A549 (cell line): ENCODE data around the gene DGCR2. TPM values are rescaled to one million over a fixed set of nuclear protein-coding genes. Genes with fewer than 3 reads are reported as not detected.

Source experiments
- ATAC-seq, 2 experiments: fragments of 200-7000 bp in 1 of 2; fragments of >200 bp in 1 of 2; cut with Nextera tagmentation in 1 of 2; cut with Tn5 transposase in 1 of 2; 3 replicates each; pipeline versions ENCODE4 v1.8.0 to v1.9.1; 2018 to 2020; ENCODE audit warnings: mild to moderate bottlenecking in 1 of 2, moderate library complexity in 1 of 2
- CTCF ChIA-PET: fragments of 300-600 bp; sonication (Branson Sonifier 250); formaldehyde crosslinking; extraction: SDS; loops from one replicate; lab custom pipeline; 2021; ENCODE audit warnings: antibody characterized with exemption, inconsistent platforms; lab: Yijun Ruan, JAX
- POLR2A ChIA-PET: fragments of 350-600 bp; formaldehyde crosslinking; extraction: SDS; loops from one replicate; lab custom pipeline; 2021; ENCODE audit warnings: antibody characterized with exemption, inconsistent platforms; lab: Yijun Ruan, JAX
- DNase-seq, 2 experiments: peaks; one replicate each; pipeline versions ENCODE4 v3.0.0 to v3.0.0-alpha.2; 2011 to 2016; ENCODE audit warnings: low read depth in 1 of 2, low spot score in 1 of 2
- FAIRE-seq: peaks from 2 replicates; lab custom pipeline; 2011; peaks lifted over from hg19 to GRCh38; lab: Jason Lieb, UNC
- H3K27ac ChIP-seq, 2 experiments: fragments of >200 bp; sonication (Bioruptor Twin); formaldehyde crosslinking; 3 replicates each; pipeline ENCODE4 v1.5.1; 2016 to 2017
- H3K4me1 ChIP-seq: fragments of >200 bp; sonication (Bioruptor Twin); formaldehyde crosslinking; 3 replicates; pipeline ENCODE4 v1.6.1; 2016
- H3K4me2 ChIP-seq: fragments of >200 bp; sonication (Bioruptor Twin); formaldehyde crosslinking; 3 replicates; pipeline ENCODE4 v1.6.1; 2016
- H3K4me3 ChIP-seq: fragments of >200 bp; sonication (Bioruptor Twin); formaldehyde crosslinking; 3 replicates; pipeline ENCODE4 v1.5.1; 2016
- H3K9me3 ChIP-seq: fragments of >200 bp; sonication (Bioruptor Twin); formaldehyde crosslinking; 3 replicates; pipeline ENCODE4 v1.6.1; 2016
- BHLHE40 ChIP-seq: IDR thresholded peaks from 2 replicates; pipeline ENCODE4 v1.6.1; 2012; ENCODE audit warnings: low read depth, low read length, inconsistent platforms
- CBX8 ChIP-seq: fragments of 200-600 bp; sonication (generic); IDR thresholded peaks from 2 replicates; pipeline ENCODE4 v1.6.1; 2016
- CEBPB ChIP-seq, 2 experiments: fragments of >200 bp in 1 of 2; sonication (Bioruptor Twin) in 1 of 2; formaldehyde crosslinking in 1 of 2; IDR thresholded peaks; 2 replicates each; pipeline ENCODE4 v1.6.1; 2012 to 2016
- CHD2 ChIP-seq: fragments of 150-350 bp; IDR thresholded peaks from 2 replicates; pipeline ENCODE4 v1.6.1; 2014; ENCODE audit warnings: low read length; ENCODE audit not compliant: partially characterized antibody
- CTCF ChIP-seq: fragments of >200 bp; sonication (Bioruptor Twin); formaldehyde crosslinking; IDR thresholded peaks from 3 replicates; pipeline ENCODE4 v1.5.1; 2016
- EHF ChIP-seq: fragments of 250-450 bp; sonication (Bioruptor Pico); IDR thresholded peaks from 2 replicates; pipeline ENCODE4 v1.5.0; 2020; ENCODE audit warnings: mild to moderate bottlenecking
- EP300 ChIP-seq, 2 experiments: fragments of >200 bp; sonication (Bioruptor Twin); formaldehyde crosslinking; IDR thresholded peaks; 2 replicates in 1 of 2; 3 replicates in 1 of 2; pipeline ENCODE4 v1.6.1; 2016 to 2017
- FOSB ChIP-seq: fragments of 250-450 bp; sonication (Bioruptor Pico); IDR thresholded peaks from 2 replicates; pipeline ENCODE4 v1.5.0; 2020; ENCODE audit warnings: mild to moderate bottlenecking, moderate library complexity
- FOXS1 ChIP-seq: fragments of 250-450 bp; sonication (Bioruptor Pico); IDR thresholded peaks from 2 replicates; pipeline ENCODE4 v1.5.0; 2020; ENCODE audit warnings: mild to moderate bottlenecking, moderate library complexity
- GATA3 ChIP-seq: IDR thresholded peaks from 2 replicates; pipeline ENCODE4 v1.6.1; 2012; ENCODE audit warnings: borderline replicate concordance
- KDM5A ChIP-seq: fragments of 200-600 bp; sonication (generic); IDR thresholded peaks from 2 replicates; pipeline ENCODE4 v1.6.1; 2016; ENCODE audit warnings: antibody characterized with exemption, mild to moderate bottlenecking
- MAFK ChIP-seq: fragments of 450-650 bp; IDR thresholded peaks from 2 replicates; pipeline ENCODE4 v1.6.1; 2014; ENCODE audit not compliant: partially characterized antibody
- NFE2L2 ChIP-seq: fragments of 150-350 bp; conservative IDR thresholded peaks from 2 replicates; pipeline ENCODE4 v1.6.1; 2014; ENCODE audit warnings: low read length
- NR3C1 ChIP-seq: fragments of >200 bp; sonication (Bioruptor Twin); formaldehyde crosslinking; IDR thresholded peaks from 3 replicates; pipeline ENCODE4 v1.6.1; 2017
- POLR2A ChIP-seq: IDR thresholded peaks from 2 replicates; pipeline ENCODE4 v1.6.1; 2012; ENCODE audit warnings: mild to moderate bottlenecking, low read length
- RAD21 ChIP-seq, 2 experiments: fragments of >200 bp in 1 of 2; sonication (Bioruptor Twin) in 1 of 2; formaldehyde crosslinking in 1 of 2; IDR thresholded peaks in 1 of 2; conservative IDR thresholded peaks in 1 of 2; 2 replicates in 1 of 2; 3 replicates in 1 of 2; pipeline ENCODE4 v1.6.1; 2012 to 2018; ENCODE audit warnings: inconsistent platforms in 1 of 2
- RCOR1 ChIP-seq: fragments of 150-350 bp; IDR thresholded peaks from 2 replicates; pipeline ENCODE4 v1.6.1; 2014; ENCODE audit warnings: antibody characterized with exemption, low read length, low read depth
- RNF2 ChIP-seq: fragments of 200-600 bp; sonication (generic); IDR thresholded peaks from 2 replicates; pipeline ENCODE4 v1.6.1; 2016; ENCODE audit warnings: low read depth, mild to moderate bottlenecking, antibody characterized with exemption, moderate library complexity, borderline replicate concordance
- SREBF2 ChIP-seq: fragments of 450-650 bp; IDR thresholded peaks from 2 replicates; pipeline ENCODE4 v1.6.1; 2014; ENCODE audit warnings: mild to moderate bottlenecking, moderate library complexity
- TP53 ChIP-seq: fragments of 250-450 bp; sonication (Bioruptor Pico); IDR thresholded peaks from 2 replicates; pipeline ENCODE4 v1.5.0; 2021; ENCODE audit warnings: mild to moderate bottlenecking, moderate library complexity
- ZC3H11A ChIP-seq: fragments of 450-650 bp; IDR thresholded peaks from 2 replicates; pipeline ENCODE4 v1.6.1; 2014; ENCODE audit warnings: antibody characterized with exemption, mild to moderate bottlenecking
- WGBS: methylation state at CpG from one replicate; pipeline ENCODE4 v1.1.6; 2017; ENCODE audit errors: missing lambda C conversion rate; 5-methylcytosine and 5-hydroxymethylcytosine counted together
- polyA plus RNA-seq, 4 experiments: library from polyadenylated mRNA; depleted of rRNA in 3 of 4; stranded (reverse); fragments of >200 nt; fragmentation: RNase III in 1 of 4; extraction: RNeasy Plus Mini Kit Qiagen cat#74134 plus additional on column Dnase treatment in 1 of 4; gene quantifications; 2 replicates in 3 of 4; 3 replicates in 1 of 4; pipeline ENCODE4 v1.2.3, GENCODE V29; 2011 to 2017
- TF ChIP-seq, protein P1 (sequence below): IDR thresholded peaks from 2 replicates; pipeline ENCODE4 v1.6.1; 2012
- TF ChIP-seq, protein P2 (sequence below): fragments of 250-450 bp; sonication (Bioruptor Pico); IDR thresholded peaks from 2 replicates; pipeline ENCODE4 v1.5.0; 2020; ENCODE audit warnings: low read depth, mild to moderate bottlenecking, moderate library complexity
- TF ChIP-seq, protein P3 (sequence below): IDR thresholded peaks from 2 replicates; pipeline ENCODE4 v1.6.1; 2012
- TF ChIP-seq, protein P4 (sequence below): fragments of >200 bp; sonication (Bioruptor Twin); formaldehyde crosslinking; IDR thresholded peaks from 3 replicates; pipeline ENCODE4 v1.6.1; 2016
- TF ChIP-seq, protein P5 (sequence below): fragments of >200 bp; sonication (Bioruptor Twin); formaldehyde crosslinking; IDR thresholded peaks from 2 replicates; pipeline ENCODE4 v1.6.1; 2016

DGCR2 gene
- polyA plus RNA-seq, 2 of the 4 experiments (the other 2 are of a cell fraction), result 10.6 to 17.9 TPM

DNA sequence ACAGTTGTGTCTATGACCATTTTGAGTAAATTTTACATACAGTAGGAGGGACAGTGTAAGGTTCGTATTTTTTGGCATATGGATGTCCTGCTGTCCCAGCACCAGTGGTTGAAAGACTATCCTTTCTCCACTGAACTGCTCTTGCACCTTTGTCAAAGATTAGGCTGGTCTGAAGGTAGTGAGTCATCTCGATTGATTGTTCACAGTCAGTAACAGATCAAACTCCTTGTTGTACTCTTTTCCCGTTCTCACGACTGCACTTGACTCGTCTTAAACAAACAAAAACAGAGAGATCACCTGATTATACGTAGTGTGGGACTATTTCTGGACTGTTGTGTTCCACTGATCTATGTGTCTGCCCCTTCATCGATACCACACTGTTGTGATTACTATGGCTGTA, 77.1 kb downstream of the DGCR2 start:
- TF ChIP-seq RNF2 (no peak), CTCF (no peak), RCOR1 (no peak), CHD2 (no peak), EP300 (IDR thresholded peaks at IDR 0.05) (no peak), EHF (CRISPR knock-in tag) (no peak), TP53 (CRISPR knock-in tag) (no peak), RAD21 (conservative IDR thresholded peaks at IDR 0.05 in 1 of 2, IDR thresholded peaks at IDR 0.05 in 1 of 2) (no peak), POLR2A (no peak), CBX8 (no peak), CEBPB (IDR thresholded peaks at IDR 0.05) (no peak), NFE2L2 (no peak), MAFK (no peak)
- TF ChIP-seq, protein P1, sequence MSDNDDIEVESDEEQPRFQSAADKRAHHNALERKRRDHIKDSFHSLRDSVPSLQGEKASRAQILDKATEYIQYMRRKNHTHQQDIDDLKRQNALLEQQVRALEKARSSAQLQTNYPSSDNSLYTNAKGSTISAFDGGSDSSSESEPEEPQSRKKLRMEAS, result no peak
- TF ChIP-seq, protein P2, sequence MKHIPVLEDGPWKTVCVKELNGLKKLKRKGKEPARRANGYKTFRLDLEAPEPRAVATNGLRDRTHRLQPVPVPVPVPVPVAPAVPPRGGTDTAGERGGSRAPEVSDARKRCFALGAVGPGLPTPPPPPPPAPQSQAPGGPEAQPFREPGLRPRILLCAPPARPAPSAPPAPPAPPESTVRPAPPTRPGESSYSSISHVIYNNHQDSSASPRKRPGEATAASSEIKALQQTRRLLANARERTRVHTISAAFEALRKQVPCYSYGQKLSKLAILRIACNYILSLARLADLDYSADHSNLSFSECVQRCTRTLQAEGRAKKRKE (CRISPR knock-in tag), result no peak
- H3K4me2 ChIP-seq, result no peak overlapping the region
- no peak overlapping the region for H3K4me3 ChIP-seq
- FAIRE-seq (no peak), DNase-seq (no peak), ATAC-seq (no peak)
- POLR2A ChIA-PET, result no interaction called here
- CTCF ChIA-PET, result no interaction called here
- 69% methylated on average over 7 of the region's 7 CpGs for WGBS
- no peaks in the 10 kb centered on the region for H3K4me1 ChIP-seq
- no peaks in the 10 kb centered on the region for H3K9me3 ChIP-seq
- no peak overlapping the region for H3K27ac ChIP-seq

- Histone ChIP-seq H3K4me2 (no peak overlapping the region), H3K4me1 (no peaks in the 10 kb centered on the region), H3K27ac (no peak overlapping the region), H3K4me3 (no peak overlapping the region), H3K9me3 (no peaks in the 10 kb centered on the region)
- WGBS, result 86% methylated on average over 6 of the region's 6 CpGs
- DNase-seq (no peak), ATAC-seq (no peak), FAIRE-seq (no peak)
- TF ChIP-seq ZC3H11A (no peak), FOXS1 (CRISPR knock-in tag) (no peak), KDM5A (no peak), SREBF2 (no peak), EHF (CRISPR knock-in tag) (no peak), GATA3 (no peak), BHLHE40 (no peak), FOSB (CRISPR knock-in tag) (no peak), NR3C1 (no peak), CTCF (no peak)
- TF ChIP-seq, protein P3, sequence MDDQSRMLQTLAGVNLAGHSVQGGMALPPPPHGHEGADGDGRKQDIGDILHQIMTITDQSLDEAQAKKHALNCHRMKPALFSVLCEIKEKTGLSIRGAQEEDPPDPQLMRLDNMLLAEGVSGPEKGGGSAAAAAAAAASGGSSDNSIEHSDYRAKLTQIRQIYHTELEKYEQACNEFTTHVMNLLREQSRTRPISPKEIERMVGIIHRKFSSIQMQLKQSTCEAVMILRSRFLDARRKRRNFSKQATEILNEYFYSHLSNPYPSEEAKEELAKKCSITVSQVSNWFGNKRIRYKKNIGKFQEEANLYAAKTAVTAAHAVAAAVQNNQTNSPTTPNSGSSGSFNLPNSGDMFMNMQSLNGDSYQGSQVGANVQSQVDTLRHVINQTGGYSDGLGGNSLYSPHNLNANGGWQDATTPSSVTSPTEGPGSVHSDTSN, result no peak
- TF ChIP-seq, protein P2 (CRISPR knock-in tag), result no peak
- TF ChIP-seq, protein P4, sequence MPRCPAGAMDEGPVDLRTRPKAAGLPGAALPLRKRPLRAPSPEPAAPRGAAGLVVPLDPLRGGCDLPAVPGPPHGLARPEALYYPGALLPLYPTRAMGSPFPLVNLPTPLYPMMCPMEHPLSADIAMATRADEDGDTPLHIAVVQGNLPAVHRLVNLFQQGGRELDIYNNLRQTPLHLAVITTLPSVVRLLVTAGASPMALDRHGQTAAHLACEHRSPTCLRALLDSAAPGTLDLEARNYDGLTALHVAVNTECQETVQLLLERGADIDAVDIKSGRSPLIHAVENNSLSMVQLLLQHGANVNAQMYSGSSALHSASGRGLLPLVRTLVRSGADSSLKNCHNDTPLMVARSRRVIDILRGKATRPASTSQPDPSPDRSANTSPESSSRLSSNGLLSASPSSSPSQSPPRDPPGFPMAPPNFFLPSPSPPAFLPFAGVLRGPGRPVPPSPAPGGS, result no peak
- TF ChIP-seq, protein P5, sequence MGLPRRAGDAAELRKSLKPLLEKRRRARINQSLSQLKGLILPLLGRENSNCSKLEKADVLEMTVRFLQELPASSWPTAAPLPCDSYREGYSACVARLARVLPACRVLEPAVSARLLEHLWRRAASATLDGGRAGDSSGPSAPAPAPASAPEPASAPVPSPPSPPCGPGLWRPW, result no peak
- POLR2A ChIA-PET, result no interaction called here
- CTCF ChIA-PET, result interaction anchor here (0.9 to 1.4 kb wide), 4 partner anchors 14 to 588 kb away, joined by 3 to 4 read pairs (median 3); no protein-coding TSS in a partner anchor
These were observed 77.8 kb downstream of the DGCR2 start for GRCh38 chr22:19044381-19044780.
